CD4-positive, alpha-beta memory T cell (primary cell): ENCODE results near the gene MTFP1. TPM values are rescaled to one million over a fixed set of nuclear protein-coding genes. Genes with fewer than 3 reads are reported as not detected.
"Not testable (repeated sequence)": the region's sequence is repeated elsewhere in the genome, so short reads cannot be mapped to it uniquely, and the experiment has no call there.

Experiments used
- CTCF ChIA-PET: fragments of 350-600 bp; sonication (Branson Sonifier 250); formaldehyde crosslinking; loops from one replicate; lab custom pipeline; 2021; ENCODE audit warnings: inconsistent platforms; ENCODE audit not compliant: partially characterized antibody; lab: Charles Lee
- POLR2A ChIA-PET: fragments of 350-600 bp; sonication (Branson Sonifier 250); formaldehyde crosslinking; loops from one replicate; lab custom pipeline; 2021; ENCODE audit not compliant: partially characterized antibody; lab: Charles Lee
- DNase-seq, 5 donors: peaks; one replicate each; pipeline versions ENCODE4 v3.0.0 to v3.0.0-alpha.2; 2020 to 2022; ENCODE audit warnings: mixed read lengths in 1 of 5
- H3K27ac ChIP-seq: one replicate; pipeline ENCODE4 v1.7.0; 2013; ENCODE audit warnings: low read depth, low read length
- H3K27me3 ChIP-seq: 2 replicates; pipeline ENCODE4 v1.7.0; 2013; ENCODE audit warnings: mild to moderate bottlenecking, low read length, moderate library complexity; ENCODE audit not compliant: insufficient read depth
- H3K36me3 ChIP-seq: 2 replicates; pipeline ENCODE4 v1.7.0; 2013; ENCODE audit warnings: mild to moderate bottlenecking, low read length, moderate library complexity; ENCODE audit not compliant: insufficient read depth
- H3K4me1 ChIP-seq: 2 replicates; pipeline ENCODE4 v1.7.0; 2013; ENCODE audit warnings: mild to moderate bottlenecking, low read length, moderate library complexity; ENCODE audit not compliant: insufficient read depth
- H3K4me3 ChIP-seq, 2 donors: one replicate each; pipeline ENCODE4 v1.7.0; 2013; ENCODE audit warnings: low read length in 2 of 2, mild to moderate bottlenecking in 1 of 2
- H3K9me3 ChIP-seq, 2 donors: one replicate each; pipeline ENCODE4 v1.7.0; 2013; ENCODE audit warnings: low read length in 2 of 2, control low read depth in 1 of 2; ENCODE audit not compliant: control insufficient read depth in 1 of 2
- H3K27ac Mint-ChIP-seq, 7 donors: one replicate each; pipeline ENCODE4 v1.8.0; 2020 to 2021; ENCODE audit warnings: mixed read lengths in 7 of 7, mild to moderate bottlenecking in 6 of 7, inconsistent platforms in 3 of 7, moderate library complexity in 3 of 7
- H3K27me3 Mint-ChIP-seq, 2 donors: one replicate each; pipeline ENCODE4 v1.8.0; 2020 to 2021; ENCODE audit warnings: mixed read lengths in 2 of 2
- H3K36me3 Mint-ChIP-seq, 2 donors: one replicate each; pipeline ENCODE4 v1.8.0; 2020 to 2021; ENCODE audit warnings: mixed read lengths in 2 of 2, inconsistent platforms in 1 of 2, mild to moderate bottlenecking in 1 of 2
- H3K4me1 Mint-ChIP-seq, 4 donors: one replicate each; pipeline ENCODE4 v1.8.0; 2020 to 2021; ENCODE audit warnings: mixed read lengths in 4 of 4, mild to moderate bottlenecking in 1 of 4
- H3K4me3 Mint-ChIP-seq, 8 donors: one replicate each; pipeline ENCODE4 v1.8.0; 2020 to 2021; ENCODE audit warnings: mixed read lengths in 8 of 8, mild to moderate bottlenecking in 7 of 8, moderate library complexity in 6 of 8, inconsistent platforms in 3 of 8
- H3K9me3 Mint-ChIP-seq, 8 donors: one replicate each; pipeline ENCODE4 v1.8.0; 2020 to 2021; ENCODE audit warnings: mixed read lengths in 8 of 8, mild to moderate bottlenecking in 5 of 8, inconsistent platforms in 3 of 8, moderate library complexity in 1 of 8
- intact Hi-C: fragments of 100-400 bp; cut with micrococcal nuclease; formaldehyde crosslinking; loops from one replicate; pipeline ENCODE4 v1.15.1; 2023
- polyA plus RNA-seq, 2 donors: library from polyadenylated mRNA; unstranded; fragments of 300-500 nt; fragmentation: Illumina TruSeq; gene quantifications; one replicate each; pipeline ENCODE4 v1.2.3, GENCODE V29; 2021
- total RNA-seq, 2 experiments: library from RNA; stranded (reverse); gene quantifications; one replicate each; pipeline ENCODE4 v1.2.3, GENCODE V29; 2021

MTFP1 gene
- total and polyA plus RNA-seq, 4 experiments from 2014 or later = 13.5 to 47.4 (median 23.4) TPM

GRCh38 chr22:30455075-30455840 is 29.7 kb downstream of the MTFP1 start:
- Mint-ChIP-seq H3K27ac (no peak overlapping the region), H3K4me1 (no peaks in the 10 kb centered on the region), H3K4me3 (no peak overlapping the region), H3K36me3 (peaks cover 0 to 6% of the 10 kb centered on the region in 2 donors), H3K27me3 (peaks cover 16 to 31% of the 10 kb centered on the region in 2 donors), H3K9me3 (peaks cover 0 to 5% (median 2%) of the 10 kb centered on the region in 8 donors)
- Histone ChIP-seq H3K27me3 (peaks cover 5% of the 10 kb centered on the region), H3K4me1 (no peaks in the 10 kb centered on the region), H3K36me3 (no peaks in the 10 kb centered on the region), H3K27ac (no peak overlapping the region), H3K4me3 (no peak overlapping the region), H3K9me3 (no peaks in the 10 kb centered on the region)
- intact Hi-C loops = no loop called here
- CTCF ChIA-PET = no interaction called here
- no peak for DNase-seq
- POLR2A ChIA-PET = no interaction called here

- Mint-ChIP-seq H3K36me3 (peaks cover 0 to 6% of the 10 kb centered on the region in 2 donors), H3K27me3 (peaks cover 10 to 19% of the 10 kb centered on the region in 2 donors), H3K4me3 (no peak overlapping the region), H3K27ac (no peak overlapping the region), H3K9me3 (peaks cover 0 to 5% (median 2%) of the 10 kb centered on the region in 8 donors), H3K4me1 (no peaks in the 10 kb centered on the region)
- Histone ChIP-seq H3K4me1 (no peaks in the 10 kb centered on the region), H3K9me3 (no peaks in the 10 kb centered on the region), H3K27ac (no peak overlapping the region), H3K36me3 (no peaks in the 10 kb centered on the region), H3K27me3 (peaks cover 5% of the 10 kb centered on the region), H3K4me3 (no peak overlapping the region)
- DNase-seq = no peak
- intact Hi-C loops = no loop called here
- POLR2A ChIA-PET = no interaction called here
- CTCF ChIA-PET = interaction anchor here (0.7 to 1.3 kb wide), 3 partner anchors 9 to 27 kb away, joined by 3 to 4 read pairs (median 3); no protein-coding TSS in a partner anchor
Observed at GRCh38 chr22:30457981-30458380, 32.4 kb downstream of the MTFP1 start.

DNA sequence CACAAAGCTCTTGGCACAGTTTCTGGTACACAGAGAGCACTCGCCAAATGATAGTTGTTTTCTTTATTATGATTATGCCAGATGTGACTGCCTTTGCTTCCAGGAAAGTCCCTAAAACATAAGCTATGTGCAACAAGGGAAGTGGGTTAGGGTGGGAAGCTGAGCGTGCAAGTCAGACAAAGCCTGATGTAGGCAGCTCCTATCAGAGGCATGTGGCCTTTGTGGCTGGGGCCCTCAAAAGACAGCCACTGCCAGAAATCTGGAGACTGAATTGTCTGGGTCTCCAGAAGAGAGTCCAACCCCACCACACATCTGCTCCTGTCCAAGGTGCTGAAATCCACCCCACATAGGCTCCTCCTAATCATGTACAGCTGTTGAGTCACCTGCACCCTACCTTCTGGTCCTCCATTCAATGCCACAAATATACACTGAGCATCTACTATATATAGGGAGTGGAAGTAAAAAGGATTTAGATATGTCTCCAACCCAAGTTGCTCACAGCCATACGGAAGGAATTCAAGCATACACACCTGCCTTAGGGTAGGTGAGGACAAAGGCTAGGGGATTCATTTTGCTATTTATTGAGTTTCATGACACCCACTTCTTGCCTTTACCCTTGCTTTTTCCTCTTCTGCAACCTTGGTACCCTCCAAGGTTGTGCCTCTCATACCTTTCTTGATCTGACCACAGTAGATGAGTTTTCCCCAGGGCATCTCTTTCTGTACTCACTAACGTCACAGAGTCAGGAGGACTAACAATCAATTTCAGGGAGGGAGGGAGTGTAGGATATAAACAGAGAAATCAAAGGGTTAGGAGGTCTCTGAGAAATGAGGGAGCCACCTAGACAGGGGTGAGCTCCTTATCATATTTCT is 33.8 kb downstream of the MTFP1 start:
- POLR2A ChIA-PET = no interaction called here
- H3K4me3 ChIP-seq = no peak overlapping the region
- intact Hi-C loops = no loop called here
- CTCF ChIA-PET = no interaction called here
- no peaks in the 10 kb centered on the region for H3K4me1 Mint-ChIP-seq
- peak overlapping the region in 1 of 7 donors; percentile 3 for H3K27ac Mint-ChIP-seq
- no peaks in the 10 kb centered on the region for H3K4me1 ChIP-seq
- H3K27ac ChIP-seq = no peak overlapping the region
- no peak overlapping the region for H3K4me3 Mint-ChIP-seq
- peaks cover 0 to 6% of the 10 kb centered on the region in 2 donors for H3K36me3 Mint-ChIP-seq
- peaks cover 7 to 16% of the 10 kb centered on the region in 2 donors for H3K27me3 Mint-ChIP-seq
- H3K27me3 ChIP-seq = peaks cover 5% of the 10 kb centered on the region
- peak in 3 of 5 donors; percentile 11 to 56 (median 22) for DNase-seq
- no peaks in the 10 kb centered on the region for H3K36me3 ChIP-seq
- peaks cover 0 to 5% (median 2%) of the 10 kb centered on the region in 8 donors for H3K9me3 Mint-ChIP-seq
- no peaks in the 10 kb centered on the region for H3K9me3 ChIP-seq

GRCh38 chr22:30460147-30460546 is 34.6 kb downstream of the MTFP1 start:
- no peak overlapping the region for H3K4me3 ChIP-seq
- no peaks in the 10 kb centered on the region for H3K4me1 ChIP-seq
- POLR2A ChIA-PET = no interaction called here
- no peak for DNase-seq
- H3K27ac ChIP-seq = no peak overlapping the region
- no peaks in the 10 kb centered on the region for H3K36me3 ChIP-seq
- peaks cover 5% of the 10 kb centered on the region for H3K27me3 ChIP-seq
- H3K4me1 Mint-ChIP-seq = no peaks in the 10 kb centered on the region
- H3K4me3 Mint-ChIP-seq = no peak overlapping the region
- peak overlapping the region in 1 of 7 donors; percentile 42 for H3K27ac Mint-ChIP-seq
- H3K27me3 Mint-ChIP-seq = peaks cover 11 to 23% of the 10 kb centered on the region in 2 donors
- H3K36me3 Mint-ChIP-seq = peaks cover 0 to 10% of the 10 kb centered on the region in 2 donors
- no peaks in the 10 kb centered on the region for H3K9me3 ChIP-seq
- H3K9me3 Mint-ChIP-seq = peaks cover 0 to 8% (median 2%) of the 10 kb centered on the region in 8 donors
- intact Hi-C loops = no loop called here
- CTCF ChIA-PET = no interaction called here

DNA sequence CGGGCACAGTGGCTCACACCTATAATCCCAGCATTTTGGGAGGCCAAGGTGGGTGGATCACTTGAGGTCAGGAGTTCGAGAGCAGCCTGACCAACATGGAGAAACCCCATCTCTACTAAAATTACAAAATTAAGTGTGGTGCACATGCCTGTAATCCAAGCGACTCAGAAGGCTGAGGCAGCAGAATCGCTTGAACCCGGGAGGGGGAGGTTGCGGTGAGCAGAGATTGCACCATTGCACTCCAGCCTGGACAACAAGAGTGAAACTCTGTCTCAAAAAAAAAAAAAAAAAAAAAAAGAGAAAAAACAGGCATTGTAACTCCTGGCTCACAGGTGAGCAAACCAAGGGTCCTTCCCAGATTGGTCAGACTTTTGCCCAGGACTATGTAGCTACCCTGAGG is 35.0 kb downstream of the MTFP1 start:
- POLR2A ChIA-PET, H3K36me3 Mint-ChIP-seq, H3K4me1 Mint-ChIP-seq, H3K9me3 ChIP-seq, H3K27ac ChIP-seq, H3K4me3 Mint-ChIP-seq, DNase-seq, H3K9me3 Mint-ChIP-seq, H3K36me3 ChIP-seq, intact Hi-C loops, CTCF ChIA-PET, H3K27me3 ChIP-seq, H3K4me1 ChIP-seq, H3K27ac Mint-ChIP-seq, H3K4me3 ChIP-seq: not testable (repeated sequence)
- H3K27me3 Mint-ChIP-seq = peaks cover 12 to 24% of the 10 kb centered on the region in 2 donors

DNA sequence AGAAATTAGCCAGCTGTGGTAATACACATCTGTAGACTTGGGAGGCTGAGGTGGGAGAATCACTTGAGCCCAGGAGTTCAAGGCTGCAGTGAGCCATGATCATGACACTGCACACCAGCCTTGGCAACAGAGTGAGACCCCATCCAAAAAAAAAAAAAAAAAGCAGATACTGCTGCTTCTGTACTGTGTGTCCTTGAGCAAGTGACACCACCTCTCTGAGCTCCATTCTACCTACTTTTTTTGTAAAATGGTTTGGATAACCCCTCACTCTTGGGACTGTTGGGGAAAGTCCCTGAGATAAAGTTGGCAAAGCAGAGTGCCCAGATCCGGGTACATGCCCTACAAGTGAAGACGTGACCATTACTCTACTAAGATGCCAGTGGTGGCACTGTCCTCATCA is 43.6 kb downstream of the MTFP1 start:
- intact Hi-C loops = no loop called here
- no peaks in the 10 kb centered on the region for H3K36me3 ChIP-seq
- no peak for DNase-seq
- peaks cover 3 to 8% (median 5%) of the 10 kb centered on the region in 4 donors for H3K4me1 Mint-ChIP-seq
- peaks cover 22 to 28% of the 10 kb centered on the region in 2 donors for H3K27me3 Mint-ChIP-seq
- H3K9me3 ChIP-seq = no peaks in the 10 kb centered on the region
- H3K27me3 ChIP-seq = no peaks in the 10 kb centered on the region
- peak overlapping the region in 1 of 7 donors; percentile 52 for H3K27ac Mint-ChIP-seq
- no peak overlapping the region for H3K4me3 ChIP-seq
- CTCF ChIA-PET = no interaction called here
- POLR2A ChIA-PET = no interaction called here
- no peak overlapping the region for H3K4me3 Mint-ChIP-seq
- H3K27ac ChIP-seq = no peak overlapping the region
- H3K9me3 Mint-ChIP-seq = peaks cover 0 to 5% (median 3%) of the 10 kb centered on the region in 8 donors
- peaks cover 0 to 4% of the 10 kb centered on the region in 2 donors for H3K36me3 Mint-ChIP-seq
- no peaks in the 10 kb centered on the region for H3K4me1 ChIP-seq

- Histone ChIP-seq H3K9me3 (no peaks in the 10 kb centered on the region), H3K4me3 (no peak overlapping the region), H3K4me1 (peaks cover 6% of the 10 kb centered on the region), H3K27me3 (no peaks in the 10 kb centered on the region), H3K36me3 (no peaks in the 10 kb centered on the region), H3K27ac (no peak overlapping the region)
- Mint-ChIP-seq H3K36me3 (no peaks in the 10 kb centered on the region), H3K4me1 (peaks cover 10 to 15% (median 13%) of the 10 kb centered on the region in 4 donors), H3K9me3 (peaks cover 0 to 1% (median 0%) of the 10 kb centered on the region in 8 donors), H3K4me3 (peak overlapping the region in 1 of 8 donors; percentile 2), H3K27me3 (peaks cover 20% of the 10 kb centered on the region in 2 donors), H3K27ac (peak overlapping the region in 4 of 7 donors; percentile 2 to 35 (median 26))
- intact Hi-C loops = no loop called here
- ChIA-PET CTCF (no interaction called here), POLR2A (no interaction called here)
- DNase-seq = no peak
Observed at GRCh38 chr22:30470655-30471054, 45.1 kb downstream of the MTFP1 start.
